ENCODE results near the gene RPL3. TPM values are rescaled to one million over a fixed set of nuclear protein-coding genes. Genes with fewer than 3 reads are reported as not detected.

Gene RPL3
- total and polyA plus RNA-seq, 2 donors = 1,908 to 4,002 TPM

DNA sequence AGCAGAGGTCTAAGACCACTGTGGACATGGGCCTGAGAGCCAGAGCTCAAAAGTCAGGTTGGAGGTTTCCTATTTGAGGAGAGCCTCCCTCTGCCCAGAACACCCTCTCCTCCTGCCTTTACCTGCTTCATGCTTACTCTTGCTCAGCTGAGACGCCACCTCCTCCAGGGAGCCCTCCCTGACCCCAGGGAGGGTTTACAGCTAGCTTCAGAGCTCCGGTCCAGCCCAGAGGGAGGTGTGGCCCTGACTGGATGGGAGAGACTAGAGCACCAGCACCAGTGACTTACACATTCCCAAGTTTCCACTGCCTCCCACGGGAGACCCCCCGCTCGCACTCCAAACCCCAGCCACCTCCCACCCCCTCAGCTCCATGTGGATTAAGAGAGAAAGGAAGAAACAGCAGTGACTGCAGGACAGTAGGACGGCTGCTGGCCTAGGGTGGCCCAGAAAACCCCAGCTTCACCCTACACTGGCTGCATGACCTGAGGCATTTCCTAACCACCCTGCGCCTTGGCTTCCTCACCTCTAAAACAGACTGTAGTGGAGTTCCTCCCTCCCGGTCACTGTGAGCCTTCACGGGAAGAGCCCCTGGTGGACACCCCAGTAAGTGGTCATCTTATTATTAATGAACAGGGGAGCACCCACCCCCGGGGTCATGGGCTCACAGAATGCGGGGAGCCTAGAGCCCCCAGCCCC lies 50.2 kb downstream of the RPL3 start:
- DNase-seq (ENCODE audit: extremely low spot score) = no peak
- Histone ChIP-seq H3K4me1 (ENCODE audit: insufficient read depth) (no peaks in the 10 kb centered on the region), H3K27ac (ENCODE audit: low read depth) (no peak overlapping the region), H3K4me3 (ENCODE audit: low read depth, low read length) (no peak overlapping the region), H3K36me3 (ENCODE audit: insufficient read depth) (no peaks in the 10 kb centered on the region)
- 78% methylated on average over 11 of the region's 11 CpGs for WGBS

DNA sequence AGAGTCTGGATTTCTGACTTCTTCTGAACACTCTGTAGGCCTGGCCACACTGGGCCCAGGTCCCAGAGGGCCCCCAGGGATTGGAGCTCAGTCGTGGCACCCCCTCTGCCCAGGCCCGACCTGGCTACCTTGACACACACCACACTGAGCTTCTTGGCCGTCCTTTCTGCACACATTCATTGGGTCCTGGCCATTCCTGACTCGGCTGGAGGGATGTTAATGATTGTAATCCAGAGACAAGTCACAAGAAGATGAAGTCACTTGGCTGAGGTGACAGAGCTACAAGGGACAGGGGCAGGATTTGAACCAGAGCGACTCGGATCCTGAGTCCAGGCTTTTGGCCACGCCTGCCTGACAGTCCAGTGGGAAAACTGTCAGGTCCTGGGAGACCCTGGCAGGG lies 50.8 kb downstream of the RPL3 start:
- DNase-seq (ENCODE audit: extremely low spot score) = no peak

GRCh38 chr22:39267974-39268373 lies 51.4 kb downstream of the RPL3 start:
- Histone ChIP-seq H3K4me1 (ENCODE audit: insufficient read depth) (no peaks in the 10 kb centered on the region), H3K27ac (ENCODE audit: low read depth) (no peak overlapping the region), H3K4me3 (ENCODE audit: low read depth, low read length) (no peak overlapping the region), H3K36me3 (ENCODE audit: insufficient read depth) (no peaks in the 10 kb centered on the region)
- no peak for DNase-seq (ENCODE audit: extremely low spot score)
- 94% methylated on average over 8 of the region's 8 CpGs for WGBS

More for the DNA sequence above, 50.8 kb downstream of the RPL3 start:
- WGBS = 83% methylated on average over 7 of the region's 7 CpGs
- Histone ChIP-seq H3K4me1 (ENCODE audit: insufficient read depth) (no peaks in the 10 kb centered on the region), H3K4me3 (ENCODE audit: low read depth, low read length) (no peak overlapping the region), H3K36me3 (ENCODE audit: insufficient read depth) (no peaks in the 10 kb centered on the region), H3K27ac (ENCODE audit: low read depth) (no peak overlapping the region)

DNA sequence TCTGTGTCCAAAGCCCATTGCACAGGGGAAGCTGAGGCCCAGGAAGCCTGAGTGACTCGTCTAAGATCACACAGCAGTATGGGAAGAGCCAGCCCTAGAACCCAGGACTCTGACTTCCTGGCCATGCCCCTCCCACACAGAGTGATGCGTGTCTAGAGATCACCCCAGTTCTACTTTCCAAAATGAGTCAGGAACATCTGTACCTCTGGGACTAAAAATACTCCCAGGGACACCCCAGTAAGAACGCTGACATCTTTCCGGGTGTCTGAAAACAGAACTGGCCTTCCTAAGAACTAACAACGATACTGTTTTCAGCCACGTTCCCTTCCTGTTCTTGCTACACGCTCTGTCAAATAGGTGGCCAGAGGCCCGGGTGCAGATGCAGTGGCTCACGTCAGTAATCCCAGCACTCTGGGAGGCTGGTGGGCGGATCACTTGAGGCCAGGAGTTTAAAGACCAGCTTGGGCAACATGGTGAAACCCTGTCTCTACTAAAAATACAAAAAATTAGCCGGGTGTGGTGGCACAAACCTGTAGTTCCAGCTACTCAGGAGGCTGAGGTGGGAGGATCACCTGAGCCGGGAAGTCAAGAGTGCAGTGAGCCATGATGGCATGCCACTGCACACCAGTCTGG lies 52.9 kb downstream of the RPL3 start:
- Histone ChIP-seq H3K4me3 (ENCODE audit: low read depth, low read length) (no peak overlapping the region), H3K4me1 (ENCODE audit: insufficient read depth) (no peaks in the 10 kb centered on the region), H3K27ac (ENCODE audit: low read depth) (no peak overlapping the region), H3K36me3 (ENCODE audit: insufficient read depth) (no peaks in the 10 kb centered on the region)
- no peak for DNase-seq (ENCODE audit: extremely low spot score)
- WGBS = 62% methylated on average over 12 of the region's 12 CpGs

DNA sequence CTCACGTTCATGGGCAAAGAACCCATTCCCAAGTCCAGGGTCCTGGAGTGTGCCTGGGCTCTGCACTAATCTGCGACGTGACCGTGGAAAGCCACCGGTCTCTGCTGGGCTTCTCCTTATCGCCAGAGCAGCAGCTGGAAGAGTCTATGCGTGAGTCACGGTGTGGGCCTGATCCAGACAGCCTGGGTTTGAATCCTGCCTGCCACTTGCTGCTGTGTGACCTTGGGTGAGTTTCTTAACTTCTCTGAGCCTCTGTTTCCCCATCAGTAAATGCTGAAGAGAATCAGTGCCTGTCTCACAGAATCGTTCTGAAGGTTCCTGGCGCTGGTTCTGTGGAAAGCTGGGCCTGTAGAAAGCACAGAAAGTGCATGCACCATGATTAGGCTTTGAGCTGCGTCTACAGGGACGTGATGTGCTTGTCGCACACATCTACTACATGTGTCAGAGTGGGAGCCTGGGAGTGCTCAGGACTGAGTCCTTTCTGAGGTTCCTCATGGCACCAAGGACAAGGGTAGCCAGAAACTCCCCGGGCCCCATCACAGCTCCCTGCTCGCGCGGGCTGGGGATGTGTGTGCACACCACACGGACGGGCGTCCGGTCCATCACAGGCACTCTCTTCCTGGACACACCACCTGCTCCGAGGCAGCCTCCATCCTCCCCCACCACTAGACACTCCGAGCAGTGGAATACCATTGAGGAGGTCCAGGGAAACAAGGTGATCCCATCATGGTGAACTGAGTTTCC lies 54.1 kb downstream of the RPL3 start:
- H3K36me3 ChIP-seq (ENCODE audit: insufficient read depth) = no peaks in the 10 kb centered on the region
- no peak overlapping the region for H3K4me3 ChIP-seq (ENCODE audit: low read depth, low read length)
- 89% methylated on average over 23 of the region's 23 CpGs for WGBS
- no peak for DNase-seq (ENCODE audit: extremely low spot score)
- no peak overlapping the region for H3K27ac ChIP-seq (ENCODE audit: low read depth)
- no peaks in the 10 kb centered on the region for H3K4me1 ChIP-seq (ENCODE audit: insufficient read depth)

GRCh38 chr22:39264349-39265038 lies 54.9 kb downstream of the RPL3 start:
- no peak for DNase-seq (ENCODE audit: extremely low spot score)
- Histone ChIP-seq H3K4me3 (ENCODE audit: low read depth, low read length) (no peak overlapping the region), H3K36me3 (ENCODE audit: insufficient read depth) (no peaks in the 10 kb centered on the region), H3K4me1 (ENCODE audit: insufficient read depth) (no peaks in the 10 kb centered on the region), H3K27ac (ENCODE audit: low read depth) (no peak overlapping the region)
- 77% methylated on average over 13 of the region's 13 CpGs for WGBS

DNA sequence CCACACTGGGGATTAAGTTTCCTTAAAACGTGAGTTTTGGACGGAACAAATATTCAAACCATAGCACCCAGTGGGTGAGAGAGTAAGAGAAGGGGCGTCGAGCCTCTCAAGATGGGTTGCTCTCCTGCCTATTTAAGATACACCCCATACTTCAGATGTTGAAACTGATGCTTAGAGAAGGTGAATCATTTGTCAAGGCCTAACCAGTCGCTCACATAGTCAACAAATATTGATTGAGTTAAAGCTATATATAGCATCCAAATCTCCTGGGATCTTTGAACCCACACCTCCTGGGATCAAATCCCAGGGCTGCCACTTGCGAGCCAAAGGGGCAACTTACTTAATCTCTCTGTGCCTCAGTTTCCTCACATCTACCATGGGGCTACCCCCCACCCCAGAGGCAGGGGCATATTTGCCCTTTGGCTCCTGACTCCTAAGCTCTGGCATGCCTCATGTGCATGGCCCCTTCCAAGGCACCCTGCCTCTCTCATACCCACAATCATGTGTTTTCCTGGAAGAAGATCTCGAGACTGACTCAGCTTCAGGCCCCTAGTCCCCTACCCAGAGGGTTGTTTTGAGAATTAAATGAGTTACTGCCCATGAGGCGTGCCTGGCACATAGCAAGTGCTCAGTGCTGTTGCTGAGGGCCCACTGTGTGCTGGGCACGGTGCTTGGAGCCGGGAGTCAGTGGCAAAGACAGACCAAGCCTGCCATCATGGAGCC lies 55.6 kb downstream of the RPL3 start:
- no peaks in the 10 kb centered on the region for H3K36me3 ChIP-seq (ENCODE audit: insufficient read depth)
- no peak overlapping the region for H3K27ac ChIP-seq (ENCODE audit: low read depth)
- no peaks in the 10 kb centered on the region for H3K4me1 ChIP-seq (ENCODE audit: insufficient read depth)
- H3K4me3 ChIP-seq (ENCODE audit: low read depth, low read length) = no peak overlapping the region
- 89% methylated on average over 10 of the region's 10 CpGs for WGBS
- no peak for DNase-seq (ENCODE audit: extremely low spot score)

Small RNA genes lying within 50 kb of the gene (small RNA-seq; reads per million reads assigned to genes)
- gene SNORD43 (not detected), gene SNORD83A (4,248 reads per million, percentile 100 among the genes with 10 or more reads in this experiment), gene SNORD83B (not detected)

Other genes with a start within 250 kb of the RPL3 start
- gene APOBEC3G, start 242.3 kb downstream of the RPL3 start, total RNA-seq = 10.1 TPM
- gene APOBEC3G, start 242.3 kb downstream of the RPL3 start, polyA plus RNA-seq = 12.7 TPM
- gene APOBEC3H, start 222.4 kb downstream of the RPL3 start, total RNA-seq = not detected
- 0.24 TPM for gene APOBEC3H, start 222.4 kb downstream of the RPL3 start, polyA plus RNA-seq
- gene CBX7, start 166.9 kb downstream of the RPL3 start, total RNA-seq = 11.6 TPM
- 154 TPM for gene CBX7, start 166.9 kb downstream of the RPL3 start, polyA plus RNA-seq
- gene PDGFB, start 74.6 kb downstream of the RPL3 start, total RNA-seq = 5.8 TPM
- gene PDGFB, start 74.6 kb downstream of the RPL3 start, polyA plus RNA-seq = 12.3 TPM
- gene SYNGR1, start 30.4 kb upstream of the RPL3 start, total RNA-seq = 13.3 TPM
- 54.6 TPM for gene SYNGR1, start 30.4 kb upstream of the RPL3 start, polyA plus RNA-seq
- gene TAB1, start 80.2 kb upstream of the RPL3 start, total RNA-seq = 12.6 TPM
- gene TAB1, start 80.2 kb upstream of the RPL3 start, polyA plus RNA-seq = 34.7 TPM
- gene MGAT3, start 137.4 kb upstream of the RPL3 start, total RNA-seq = 4.2 TPM
- gene MGAT3, start 137.4 kb upstream of the RPL3 start, polyA plus RNA-seq = 4.8 TPM
- 12.2 TPM for gene MIEF1, start 182.7 kb upstream of the RPL3 start, total RNA-seq
- 18.4 TPM for gene MIEF1, start 182.7 kb upstream of the RPL3 start, polyA plus RNA-seq
- 154 TPM for gene ATF4, start 200.9 kb upstream of the RPL3 start, total RNA-seq
- gene ATF4, start 200.9 kb upstream of the RPL3 start, polyA plus RNA-seq = 633 TPM
- gene RPS19BP1, start 213.1 kb upstream of the RPL3 start, total RNA-seq = 20.0 TPM
- gene RPS19BP1, start 213.1 kb upstream of the RPL3 start, polyA plus RNA-seq = 147 TPM

Measured in urinary bladder (tissue), 4 donors.